Left ventricle myocardium inferior (tissue), 1 donor: ENCODE data around the gene ARSI. TPM values are rescaled to one million over a fixed set of nuclear protein-coding genes. Genes with fewer than 3 reads are reported as not detected.

ENCODE experiments used
- DNase-seq: peaks from one replicate; pipeline ENCODE4 v3.0.0-alpha.2; 2020
- H3K27ac ChIP-seq: fragments of 200-600 bp; replicated peaks from 2 replicates; pipeline ENCODE4 v1.8.0; 2021
- H3K27me3 ChIP-seq: fragments of 200-600 bp; 2 replicates; pipeline ENCODE4 v1.8.0; 2021; ENCODE audit warnings: low read depth
- H3K36me3 ChIP-seq: fragments of 200-600 bp; 2 replicates; pipeline ENCODE4 v1.8.0; 2021
- H3K4me1 ChIP-seq: fragments of 200-600 bp; 2 replicates; pipeline ENCODE4 v1.8.0; 2021
- H3K4me3 ChIP-seq: fragments of 200-600 bp; 2 replicates; pipeline ENCODE4 v1.8.0; 2021; ENCODE audit warnings: mild to moderate bottlenecking, moderate library complexity
- H3K9me3 ChIP-seq: fragments of 200-600 bp; replicated peaks from 2 replicates; pipeline ENCODE4 v1.8.0; 2021
- CTCF ChIP-seq: fragments of 200-600 bp; IDR thresholded peaks from 2 replicates; pipeline ENCODE4 v1.8.0; 2021; ENCODE audit warnings: antibody characterized with exemption, mild to moderate bottlenecking, borderline replicate concordance
- intact Hi-C: fragments of 100-400 bp; cut with micrococcal nuclease; formaldehyde crosslinking; loops from one replicate; pipeline ENCODE4 v1.11.0; 2022
- total RNA-seq: library from RNA; stranded (reverse); fragmentation: NEBNext Ultra II Directional; extraction: Animal tissue kit (Norgen Biotek cat#: 25700); gene quantifications from one replicate; pipeline ENCODE4 v1.2.1, GENCODE V29; 2021
- donor health status: DM: no; HTN: yes; CAD: no; lungs with severe emphysema.

ARSI gene
- total RNA-seq, 1 donor from 2014 or later, result 0.16 TPM

GRCh38 chr5:150335778-150336177 is 33.1 kb upstream of the ARSI start:
- no peak for DNase-seq
- no peaks in the 10 kb centered on the region for H3K9me3 ChIP-seq
- no peak overlapping the region for H3K4me3 ChIP-seq
- no peaks in the 10 kb centered on the region for H3K4me1 ChIP-seq
- no peaks in the 10 kb centered on the region for H3K27me3 ChIP-seq
- intact Hi-C loops, result no loop called here
- no peaks in the 10 kb centered on the region for H3K36me3 ChIP-seq
- no peak for TF ChIP-seq CTCF
- H3K27ac ChIP-seq, result no peak overlapping the region

GRCh38 chr5:150333400-150333799 is 30.7 kb upstream of the ARSI start:
- no peaks in the 10 kb centered on the region for H3K36me3 ChIP-seq
- H3K4me1 ChIP-seq, result no peaks in the 10 kb centered on the region
- H3K27ac ChIP-seq, result no peak overlapping the region
- no peak for TF ChIP-seq CTCF
- DNase-seq, result no peak
- no peak overlapping the region for H3K4me3 ChIP-seq
- H3K27me3 ChIP-seq, result no peaks in the 10 kb centered on the region
- intact Hi-C loops, result no loop called here
- H3K9me3 ChIP-seq, result no peaks in the 10 kb centered on the region

GRCh38 chr5:150329881-150330876 is 27.5 kb upstream of the ARSI start:
- intact Hi-C loops, result no loop called here
- DNase-seq, result no peak
- Histone ChIP-seq H3K27ac (no peak overlapping the region), H3K36me3 (no peaks in the 10 kb centered on the region), H3K4me3 (no peak overlapping the region), H3K27me3 (no peaks in the 10 kb centered on the region), H3K4me1 (no peaks in the 10 kb centered on the region), H3K9me3 (no peaks in the 10 kb centered on the region)
- no peak for TF ChIP-seq CTCF

GRCh38 chr5:150329038-150329437 is 26.3 kb upstream of the ARSI start:
- Histone ChIP-seq H3K9me3 (no peaks in the 10 kb centered on the region), H3K36me3 (no peaks in the 10 kb centered on the region), H3K27me3 (no peaks in the 10 kb centered on the region), H3K4me3 (no peak overlapping the region), H3K27ac (no peak overlapping the region), H3K4me1 (no peaks in the 10 kb centered on the region)
- intact Hi-C loops, result no loop called here
- DNase-seq, result no peak
- TF ChIP-seq CTCF, result no peak

- H3K27ac ChIP-seq, result no peak overlapping the region
- no peaks in the 10 kb centered on the region for H3K4me1 ChIP-seq
- H3K4me3 ChIP-seq, result no peak overlapping the region
- no peaks in the 10 kb centered on the region for H3K27me3 ChIP-seq
- DNase-seq, result no peak
- no peak for TF ChIP-seq CTCF
- intact Hi-C loops, result no loop called here
- H3K36me3 ChIP-seq, result no peaks in the 10 kb centered on the region
- no peaks in the 10 kb centered on the region for H3K9me3 ChIP-seq
Observed at GRCh38 chr5:150328515-150328914, 25.8 kb upstream of the ARSI start.
